DMS153 treated with DMSO at 0.1 percent for 48 hours (cell line): Measurements from ENCODE around the gene NAALADL2.
"Not testable (repeated sequence)": the region's sequence is repeated elsewhere in the genome, so short reads cannot be mapped to it uniquely, and the experiment has no call there.

ENCODE experiments used
- DNase-seq: peaks from one replicate; lab custom pipeline; 2025; ENCODE audit not compliant: unreplicated experiment; lab: John Stamatoyannopoulos, UW

The NAALADL2 gene

GRCh38 chr3:175248832-175249231 is 389.7 kb downstream of the NAALADL2 start:
- DNase-seq = no peak

- DNase-seq = no peak
Measured at GRCh38 chr3:175255698-175256097, 396.6 kb downstream of the NAALADL2 start.

GRCh38 chr3:175257123-175257522 is 398.0 kb downstream of the NAALADL2 start:
- no peak for DNase-seq

GRCh38 chr3:175258763-175259162 is 399.6 kb downstream of the NAALADL2 start:
- no peak for DNase-seq

GRCh38 chr3:175260145-175260794 is 401.1 kb downstream of the NAALADL2 start:
- DNase-seq = no peak

GRCh38 chr3:175266478-175266877 is 407.3 kb downstream of the NAALADL2 start:
- DNase-seq = no peak

- DNase-seq = no peak
Measured at GRCh38 chr3:175267121-175267531, 408.0 kb downstream of the NAALADL2 start.

- no peak for DNase-seq
Measured at GRCh38 chr3:175267561-175267960, 408.4 kb downstream of the NAALADL2 start.

- no peak for DNase-seq
Measured at GRCh38 chr3:175269394-175269793, 410.3 kb downstream of the NAALADL2 start.

- peak; percentile 54 for DNase-seq
Measured at GRCh38 chr3:175270198-175270837, 411.2 kb downstream of the NAALADL2 start.

- DNase-seq = no peak
Measured at GRCh38 chr3:175270866-175271265, 411.7 kb downstream of the NAALADL2 start.

GRCh38 chr3:175271465-175271864 is 412.3 kb downstream of the NAALADL2 start:
- not testable (repeated sequence) for DNase-seq

- no peak for DNase-seq
Measured at GRCh38 chr3:175272392-175272791, 413.3 kb downstream of the NAALADL2 start.

GRCh38 chr3:175273573-175273972 is 414.4 kb downstream of the NAALADL2 start:
- DNase-seq = no peak

GRCh38 chr3:175274056-175274455 is 414.9 kb downstream of the NAALADL2 start:
- DNase-seq = peak; percentile 46

GRCh38 chr3:175274474-175275218 is 415.5 kb downstream of the NAALADL2 start:
- DNase-seq = peak; percentile 46

- DNase-seq = no peak
Measured at GRCh38 chr3:175278680-175279079, 419.5 kb downstream of the NAALADL2 start.

GRCh38 chr3:175279457-175279856 is 420.3 kb downstream of the NAALADL2 start:
- DNase-seq = no peak

GRCh38 chr3:175279911-175280310 is 420.8 kb downstream of the NAALADL2 start:
- no peak for DNase-seq

- no peak for DNase-seq
Measured at GRCh38 chr3:175287361-175287963, 428.3 kb downstream of the NAALADL2 start.

- DNase-seq = no peak
Measured at GRCh38 chr3:175288621-175289020, 429.5 kb downstream of the NAALADL2 start.

- DNase-seq = no peak
Measured at GRCh38 chr3:175294793-175295192, 435.7 kb downstream of the NAALADL2 start.
